Activated naive CD4-positive, alpha-beta T cell treated with anti-CD3 and anti-CD28 coated beads for 36 hours (primary cell): ENCODE results near the gene P2RY6. TPM values are rescaled to one million over a fixed set of nuclear protein-coding genes. Genes with fewer than 3 reads are reported as not detected.

Source experiments
- CTCF ChIA-PET: fragments of 350-600 bp; sonication (Branson Sonifier 250); formaldehyde crosslinking; loops from one replicate; lab custom pipeline; 2021; ENCODE audit warnings: antibody characterized with exemption; lab: Charles Lee
- DNase-seq: peaks from one replicate; pipeline ENCODE4 v3.0.0-alpha.2; 2020
- H3K27ac Mint-ChIP-seq: one replicate; pipeline ENCODE4 v1.8.0; 2021; ENCODE audit warnings: mild to moderate bottlenecking, mixed read lengths
- H3K27me3 Mint-ChIP-seq: one replicate; pipeline ENCODE4 v1.8.0; 2021; ENCODE audit warnings: low read depth, mixed read lengths
- H3K36me3 Mint-ChIP-seq: one replicate; pipeline ENCODE4 v1.8.0; 2021; ENCODE audit warnings: low read depth, mixed read lengths
- H3K4me1 Mint-ChIP-seq: one replicate; pipeline ENCODE4 v1.8.0; 2021; ENCODE audit warnings: low read depth, mixed read lengths
- H3K4me3 Mint-ChIP-seq: one replicate; pipeline ENCODE4 v1.8.0; 2021; ENCODE audit warnings: mild to moderate bottlenecking, moderate library complexity, mixed read lengths
- H3K9me3 Mint-ChIP-seq: one replicate; pipeline ENCODE4 v1.8.0; 2021; ENCODE audit warnings: mixed read lengths
- intact Hi-C: fragments of 100-400 bp; cut with micrococcal nuclease; formaldehyde crosslinking; loops from one replicate; pipeline ENCODE4 v1.15.1; 2023
- total RNA-seq, 2 experiments: library from RNA; stranded (reverse); gene quantifications; one replicate each; pipeline ENCODE4 v1.2.3, GENCODE V29; 2021

The P2RY6 gene
- total RNA-seq, 2 experiments from 2014 or later, result not detected

DNA sequence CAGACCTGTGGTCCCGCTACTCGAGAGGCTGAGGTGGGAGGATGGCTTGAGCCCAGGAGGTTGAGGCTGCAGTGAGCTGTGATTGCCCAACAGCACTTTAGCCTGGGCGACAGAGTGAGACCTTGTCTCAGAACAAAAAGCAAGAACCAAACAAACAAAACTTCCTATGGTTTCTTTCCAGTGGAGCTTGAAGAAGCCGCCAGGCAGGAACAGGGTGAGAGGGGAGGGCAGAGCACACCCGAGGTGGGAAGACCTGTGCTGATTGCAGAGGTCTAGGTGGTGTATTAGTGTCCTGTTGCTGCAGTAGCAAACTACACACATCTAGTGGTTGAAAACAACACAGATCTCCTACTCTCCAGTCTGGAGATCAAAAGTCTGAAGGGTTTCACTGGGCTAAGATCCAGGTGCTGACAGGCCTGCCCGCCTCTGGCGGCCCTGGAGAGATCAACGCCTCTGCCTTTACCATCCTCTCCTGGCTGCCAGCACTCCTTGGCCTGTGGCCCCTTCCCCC is 46.4 kb downstream of the P2RY6 start:
- Mint-ChIP-seq H3K27me3 (no peaks in the 10 kb centered on the region), H3K4me1 (peaks cover 5% of the 10 kb centered on the region), H3K4me3 (no peak overlapping the region), H3K27ac (no peak overlapping the region), H3K36me3 (no peaks in the 10 kb centered on the region), H3K9me3 (no peaks in the 10 kb centered on the region)
- no peak for DNase-seq
- CTCF ChIA-PET, result interaction anchor here (0.6 kb wide), 1 partner anchor 41 kb away, joined by 3 read pairs; no protein-coding TSS in a partner anchor
- intact Hi-C loops, result no loop called here

DNA sequence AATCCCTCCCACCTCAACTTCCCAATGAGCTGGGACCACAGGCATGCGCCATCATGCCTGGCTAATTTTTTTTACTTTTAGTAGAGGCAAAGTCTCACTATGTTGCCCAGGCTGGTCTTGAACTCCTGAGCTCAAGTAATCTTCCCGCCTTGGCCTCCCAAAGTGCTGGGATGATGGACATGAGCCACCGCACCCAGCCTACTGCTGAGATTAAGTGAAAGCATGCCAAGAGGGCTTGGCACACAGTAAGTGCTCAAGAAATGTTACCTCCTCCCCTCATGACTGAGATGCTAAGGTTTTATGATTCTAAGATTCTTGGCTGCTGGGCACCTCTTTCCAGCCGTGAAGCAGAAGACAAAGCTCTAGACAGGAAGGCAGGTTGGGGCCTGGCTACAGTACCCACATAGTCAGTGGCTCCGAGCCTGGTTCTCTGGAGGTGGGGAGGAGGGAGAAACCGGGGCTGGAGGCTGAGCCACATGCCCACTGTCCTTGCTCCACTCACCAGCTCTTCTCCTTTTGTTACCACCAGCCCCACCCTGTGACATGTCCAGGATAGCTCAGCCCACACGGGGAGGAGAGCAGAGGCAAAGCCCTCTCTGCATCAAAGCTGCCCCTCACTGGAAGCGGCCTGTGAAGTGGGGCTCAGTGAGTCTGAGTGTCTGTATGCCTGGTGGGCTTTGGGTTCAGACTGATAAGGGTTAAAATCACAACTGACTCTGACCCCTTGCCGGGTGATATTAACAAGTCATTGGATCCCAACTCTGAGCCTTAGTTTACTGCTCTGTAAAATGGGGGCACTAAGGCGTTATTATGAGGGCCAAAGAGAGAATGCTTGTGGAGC is 48.8 kb downstream of the P2RY6 start:
- no peak overlapping the region for H3K27ac Mint-ChIP-seq
- H3K27me3 Mint-ChIP-seq, result no peaks in the 10 kb centered on the region
- H3K9me3 Mint-ChIP-seq, result no peaks in the 10 kb centered on the region

DNA sequence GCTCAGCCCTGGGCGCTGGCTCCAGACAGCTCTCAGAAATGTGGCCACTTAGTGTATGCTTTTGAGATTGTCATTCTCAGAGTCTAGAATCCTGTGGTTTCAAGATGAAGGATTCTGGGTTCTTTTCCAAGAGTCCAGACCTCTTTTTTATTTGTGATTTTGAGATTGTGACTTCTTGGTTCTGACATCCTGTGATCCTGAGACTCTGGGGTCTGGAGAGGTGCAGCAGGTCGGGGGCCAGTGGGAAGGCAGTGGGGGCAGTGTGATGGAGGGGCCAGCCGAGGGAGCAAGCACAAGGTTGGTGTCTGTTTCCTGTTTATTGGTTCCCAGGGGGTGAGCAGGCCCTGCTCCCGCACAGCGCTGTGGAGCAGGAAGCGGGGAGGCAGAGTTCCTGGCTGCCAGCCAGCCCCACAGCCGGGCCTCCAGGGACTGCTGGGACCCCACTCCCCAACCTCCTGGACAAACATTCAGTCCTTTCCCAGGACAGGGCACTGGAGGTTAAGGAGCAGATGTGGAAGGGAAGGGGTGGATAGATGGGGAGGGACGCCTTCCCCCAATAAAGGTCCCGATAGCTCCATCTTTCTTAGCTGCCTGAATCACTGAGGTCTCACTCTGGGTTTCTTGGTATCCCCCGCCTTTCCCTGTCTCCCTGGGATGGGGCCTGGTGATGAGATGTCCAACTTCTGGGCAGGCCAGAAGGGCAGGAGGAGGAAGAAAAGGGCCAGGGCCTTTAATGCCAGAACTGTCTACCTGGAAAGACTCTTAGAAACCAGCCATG is 49.7 kb downstream of the P2RY6 start:
- no peak overlapping the region for H3K27ac Mint-ChIP-seq
- CTCF ChIA-PET, result interaction anchor here (2.3 kb wide), 1 partner anchor 13 kb away, joined by 7 read pairs; no protein-coding TSS in a partner anchor

More for the DNA sequence above, 48.8 kb downstream of the P2RY6 start:
- CTCF ChIA-PET, result interaction anchor here (0.9 to 2.1 kb wide), 3 partner anchors 15 to 31 kb away, joined by 3 to 6 read pairs (median 5); no protein-coding TSS in a partner anchor
- intact Hi-C loops, result no loop called here
- no peak overlapping the region for H3K4me3 Mint-ChIP-seq
- H3K36me3 Mint-ChIP-seq, result no peaks in the 10 kb centered on the region
- no peak for DNase-seq
- H3K4me1 Mint-ChIP-seq, result peaks cover 5% of the 10 kb centered on the region

DNA sequence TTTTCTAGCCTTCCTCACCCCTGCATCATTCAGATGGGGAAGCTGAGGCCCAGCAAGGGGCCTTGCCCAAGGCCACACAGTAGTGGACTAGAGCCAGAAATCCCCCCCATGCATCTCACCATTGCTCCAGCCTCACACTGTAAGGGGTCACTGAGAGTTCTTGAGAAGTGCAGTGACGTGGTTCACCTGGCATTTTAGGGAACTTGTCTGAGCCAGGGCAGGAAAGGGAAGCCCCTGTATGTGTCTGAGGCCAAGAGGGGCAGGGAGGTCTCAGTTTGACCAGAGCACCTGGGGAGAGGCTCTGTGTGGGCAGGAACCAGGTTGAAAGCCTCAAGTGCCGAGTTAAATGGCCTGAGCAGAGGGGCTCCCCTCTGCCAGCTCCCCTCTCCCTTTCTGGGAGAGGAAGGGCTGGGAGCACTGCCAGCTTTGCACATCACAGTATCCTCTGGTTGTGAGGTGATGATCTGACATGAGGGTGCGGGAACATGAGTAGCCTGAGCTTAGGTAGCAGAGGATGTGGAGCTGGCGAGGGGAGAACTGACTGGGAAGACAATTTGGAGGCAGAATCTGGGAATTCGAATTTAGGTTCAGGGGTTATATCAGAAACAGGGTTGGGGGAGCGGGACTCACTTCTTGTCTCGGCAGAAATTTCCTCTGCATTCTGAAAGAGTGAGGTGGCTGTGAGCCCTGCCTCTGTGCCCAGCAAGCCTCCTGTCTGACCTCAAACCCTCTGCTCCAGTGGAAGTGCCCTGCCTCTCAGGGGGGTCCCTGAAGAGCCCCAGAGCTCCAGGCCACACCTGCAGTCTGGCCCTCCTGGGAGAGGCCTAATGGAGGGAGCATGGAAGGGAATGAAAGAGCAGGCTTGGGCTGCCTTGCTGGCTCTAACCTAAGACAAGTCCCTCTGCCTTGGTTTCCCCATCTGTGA is 50.5 kb downstream of the P2RY6 start:
- no peak overlapping the region for H3K27ac Mint-ChIP-seq
- H3K4me1 Mint-ChIP-seq, result peaks cover 5% of the 10 kb centered on the region
- CTCF ChIA-PET, result interaction anchor here (0.7 to 2.3 kb wide), 2 partner anchors 10 to 13 kb away, joined by 3 to 7 read pairs; no protein-coding TSS in a partner anchor
- intact Hi-C loops, result no loop called here
- no peaks in the 10 kb centered on the region for H3K27me3 Mint-ChIP-seq
- H3K36me3 Mint-ChIP-seq, result no peaks in the 10 kb centered on the region
- no peaks in the 10 kb centered on the region for H3K9me3 Mint-ChIP-seq
- no peak for DNase-seq
- no peak overlapping the region for H3K4me3 Mint-ChIP-seq

More for the DNA sequence above, 49.7 kb downstream of the P2RY6 start:
- intact Hi-C loops, result no loop called here
- H3K9me3 Mint-ChIP-seq, result no peaks in the 10 kb centered on the region
- H3K27me3 Mint-ChIP-seq, result no peaks in the 10 kb centered on the region
- no peak overlapping the region for H3K4me3 Mint-ChIP-seq
- H3K4me1 Mint-ChIP-seq, result peaks cover 5% of the 10 kb centered on the region
- no peaks in the 10 kb centered on the region for H3K36me3 Mint-ChIP-seq
- no peak for DNase-seq

DNA sequence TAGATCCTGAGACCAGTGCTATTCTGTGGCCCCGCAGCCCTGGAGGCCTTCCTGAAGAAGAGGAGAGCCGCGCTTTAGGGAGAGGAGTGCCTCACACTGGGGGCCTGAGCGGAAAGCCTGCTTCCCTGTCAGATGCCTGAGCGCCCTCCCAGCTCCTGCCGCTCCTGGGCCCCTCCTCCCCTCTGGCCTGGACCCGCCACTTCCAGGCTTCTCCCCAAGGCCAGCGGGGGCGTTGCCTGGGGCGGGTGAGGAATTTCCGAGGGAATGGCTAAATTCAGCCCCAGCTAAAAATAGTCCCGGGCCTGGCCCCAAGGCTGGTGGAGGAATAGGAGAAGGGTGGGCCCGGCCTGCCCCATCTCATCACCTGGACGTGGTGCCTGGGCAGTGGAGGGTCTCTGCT is 51.3 kb downstream of the P2RY6 start:
- H3K4me1 Mint-ChIP-seq, result peaks cover 5% of the 10 kb centered on the region
- CTCF ChIA-PET, result interaction anchor here (2.3 kb wide), 1 partner anchor 12 kb away, joined by 7 read pairs; no protein-coding TSS in a partner anchor
- intact Hi-C loops, result no loop called here
- no peak overlapping the region for H3K27ac Mint-ChIP-seq
- H3K36me3 Mint-ChIP-seq, result no peaks in the 10 kb centered on the region
- no peak overlapping the region for H3K4me3 Mint-ChIP-seq
- DNase-seq, result no peak
- no peaks in the 10 kb centered on the region for H3K9me3 Mint-ChIP-seq
- H3K27me3 Mint-ChIP-seq, result no peaks in the 10 kb centered on the region

DNA sequence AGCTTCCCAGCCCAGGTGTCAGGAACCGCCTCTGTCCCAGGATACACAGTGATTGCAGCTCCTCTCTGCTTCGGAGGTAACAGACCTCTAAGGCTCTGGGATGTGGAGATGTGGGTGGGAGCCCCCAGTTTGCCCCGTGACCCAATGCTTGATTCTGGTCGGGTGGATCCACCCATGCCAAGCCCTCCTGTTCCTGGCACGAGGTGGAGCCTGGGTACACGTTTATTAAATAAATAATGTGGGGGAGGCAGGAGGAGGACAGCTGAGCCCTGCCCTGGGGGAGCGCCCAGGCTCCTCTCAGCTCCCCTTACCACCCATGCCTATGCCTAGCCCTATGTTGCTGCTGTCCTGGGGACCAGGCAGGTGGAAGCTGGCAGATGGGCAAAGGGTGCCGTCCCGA is 52.0 kb downstream of the P2RY6 start:
- DNase-seq, result no peak
- intact Hi-C loops, result no loop called here
- no peaks in the 10 kb centered on the region for H3K9me3 Mint-ChIP-seq
- H3K36me3 Mint-ChIP-seq, result no peaks in the 10 kb centered on the region
- H3K4me1 Mint-ChIP-seq, result peaks cover 5% of the 10 kb centered on the region
- CTCF ChIA-PET, result interaction anchor here (2.3 kb wide), 1 partner anchor 11 kb away, joined by 7 read pairs; no protein-coding TSS in a partner anchor
- H3K27me3 Mint-ChIP-seq, result no peaks in the 10 kb centered on the region
- H3K27ac Mint-ChIP-seq, result no peak overlapping the region
- no peak overlapping the region for H3K4me3 Mint-ChIP-seq

DNA sequence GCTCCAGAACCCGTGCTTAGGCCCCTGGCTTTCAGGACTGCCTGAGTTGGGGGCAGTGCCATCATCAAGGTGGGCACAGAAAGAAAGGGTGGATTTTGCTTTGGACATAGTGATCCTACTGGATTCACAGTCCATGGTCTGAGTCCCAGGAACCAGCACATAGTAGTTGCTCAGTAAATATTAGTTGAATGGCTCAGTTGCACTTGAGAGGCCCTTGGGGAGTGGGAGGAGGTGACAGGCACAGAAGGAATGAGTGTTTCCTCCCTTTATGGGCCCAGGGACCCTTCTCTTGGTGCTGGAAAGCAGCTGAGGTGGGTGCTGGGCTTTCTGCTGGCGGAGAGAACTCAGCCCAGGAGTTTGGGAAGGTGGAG is 52.5 kb downstream of the P2RY6 start:
- CTCF ChIA-PET, result interaction anchor here (1.6 kb wide), 1 partner anchor 26 kb away, joined by 9 read pairs; no protein-coding TSS in a partner anchor
- no peak for DNase-seq
- Mint-ChIP-seq H3K4me3 (no peak overlapping the region), H3K36me3 (no peaks in the 10 kb centered on the region), H3K9me3 (no peaks in the 10 kb centered on the region), H3K4me1 (peaks cover 5% of the 10 kb centered on the region), H3K27me3 (no peaks in the 10 kb centered on the region), H3K27ac (no peak overlapping the region)
- intact Hi-C loops, result no loop called here

DNA sequence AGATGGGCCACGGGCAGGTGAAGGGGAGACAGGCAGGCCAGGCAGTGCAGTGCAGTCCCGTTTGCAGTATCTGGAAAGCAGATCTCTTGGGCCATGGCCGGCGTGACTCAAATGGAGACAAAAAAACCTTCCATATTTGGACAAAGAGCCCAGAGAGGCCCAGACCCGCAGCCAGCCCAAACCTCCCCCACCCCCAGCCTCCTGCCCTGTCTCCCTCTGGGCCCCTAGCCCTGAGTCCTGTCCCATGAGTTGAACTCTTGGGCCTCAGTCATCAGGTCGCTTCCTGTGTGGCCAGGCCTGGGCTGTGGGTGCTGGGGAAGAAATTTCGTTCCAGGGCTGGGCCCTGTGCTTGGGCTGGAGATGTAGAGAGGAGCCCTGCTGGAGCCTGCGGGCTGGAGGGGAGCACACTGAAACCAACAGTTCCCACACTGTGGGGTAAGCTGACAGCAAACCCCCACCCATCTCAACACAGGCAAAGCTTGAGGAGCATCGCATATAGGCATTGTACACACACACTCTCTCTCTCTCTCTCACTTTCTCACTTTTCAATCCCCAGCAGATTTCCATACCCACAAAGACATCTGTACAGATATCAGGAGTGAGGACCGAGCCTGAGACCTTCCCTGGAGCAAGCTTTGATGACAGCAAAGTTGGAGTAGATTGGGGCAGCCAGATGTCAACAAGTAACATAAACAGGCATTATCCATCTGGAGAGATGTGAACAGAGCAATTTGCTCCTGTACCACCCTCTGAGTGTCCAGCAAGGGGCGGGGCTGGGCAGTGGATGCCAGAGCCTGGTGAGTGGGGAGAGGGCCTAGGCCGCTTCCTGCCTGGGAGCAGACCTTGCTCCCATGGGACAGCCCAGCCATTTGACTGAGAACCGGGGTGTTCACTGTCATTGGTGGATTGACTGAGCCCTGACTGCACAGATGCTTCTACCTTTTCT is 53.2 kb downstream of the P2RY6 start:
- no peaks in the 10 kb centered on the region for H3K27me3 Mint-ChIP-seq
- no peak for DNase-seq
- no peak overlapping the region for H3K27ac Mint-ChIP-seq
- no peaks in the 10 kb centered on the region for H3K9me3 Mint-ChIP-seq
- peaks cover 5% of the 10 kb centered on the region for H3K4me1 Mint-ChIP-seq
- CTCF ChIA-PET, result interaction anchor here (1.6 kb wide), 1 partner anchor 26 kb away, joined by 9 read pairs; no protein-coding TSS in a partner anchor
- no peaks in the 10 kb centered on the region for H3K36me3 Mint-ChIP-seq
- H3K4me3 Mint-ChIP-seq, result no peak overlapping the region
- intact Hi-C loops, result no loop called here

DNA sequence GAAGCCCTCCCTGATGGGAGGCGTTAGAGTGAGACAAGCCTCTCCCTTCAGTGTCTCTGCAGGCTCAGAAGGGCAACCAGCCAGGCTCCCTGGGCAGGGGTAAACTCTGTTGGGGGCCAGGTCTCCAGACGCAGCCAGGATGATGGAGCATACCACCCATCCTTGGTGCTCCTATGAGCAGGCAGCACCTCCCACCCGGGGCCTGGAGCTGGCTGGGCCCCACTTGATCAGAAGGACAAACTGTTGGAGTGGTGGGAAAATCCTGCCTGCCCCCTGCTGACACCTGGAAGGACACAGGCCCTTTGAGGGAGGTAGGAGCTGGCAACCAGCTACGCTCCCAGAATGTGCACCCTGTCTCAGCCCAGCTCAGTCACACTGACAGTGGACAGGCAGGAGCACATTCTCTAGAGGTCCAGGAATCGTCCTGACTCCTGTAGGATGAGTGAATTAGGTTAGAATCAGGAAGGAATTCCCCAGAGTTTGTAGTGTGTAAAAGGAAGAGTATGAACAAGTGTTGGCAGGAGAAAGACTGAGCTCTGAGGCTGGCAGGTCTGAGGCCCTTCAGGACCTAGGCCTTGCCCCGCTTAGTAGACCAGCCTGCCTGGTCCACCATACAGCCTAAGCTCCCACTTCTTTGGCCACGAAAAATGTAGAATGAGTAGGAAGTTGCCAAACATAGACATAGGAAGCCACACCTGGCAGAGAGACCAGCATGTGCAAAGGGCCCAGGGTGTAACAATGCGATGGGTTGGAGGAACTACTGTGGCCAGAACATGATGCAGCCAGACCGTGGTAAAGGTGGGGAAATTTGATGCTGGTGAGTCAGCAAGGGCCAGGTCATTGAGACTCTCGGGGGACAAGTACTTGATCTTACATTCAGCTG is 55.0 kb downstream of the P2RY6 start:
- CTCF ChIA-PET, result interaction anchor here (0.7 to 1.9 kb wide), 6 partner anchors 14 to 32 kb away, joined by 3 to 4 read pairs (median 4); no protein-coding TSS in a partner anchor
- no peak for DNase-seq
- no peak overlapping the region for H3K27ac Mint-ChIP-seq
- H3K27me3 Mint-ChIP-seq, result no peaks in the 10 kb centered on the region
- H3K4me1 Mint-ChIP-seq, result no peaks in the 10 kb centered on the region
- H3K4me3 Mint-ChIP-seq, result no peak overlapping the region
- no peaks in the 10 kb centered on the region for H3K9me3 Mint-ChIP-seq
- no peaks in the 10 kb centered on the region for H3K36me3 Mint-ChIP-seq
- intact Hi-C loops, result no loop called here

DNA sequence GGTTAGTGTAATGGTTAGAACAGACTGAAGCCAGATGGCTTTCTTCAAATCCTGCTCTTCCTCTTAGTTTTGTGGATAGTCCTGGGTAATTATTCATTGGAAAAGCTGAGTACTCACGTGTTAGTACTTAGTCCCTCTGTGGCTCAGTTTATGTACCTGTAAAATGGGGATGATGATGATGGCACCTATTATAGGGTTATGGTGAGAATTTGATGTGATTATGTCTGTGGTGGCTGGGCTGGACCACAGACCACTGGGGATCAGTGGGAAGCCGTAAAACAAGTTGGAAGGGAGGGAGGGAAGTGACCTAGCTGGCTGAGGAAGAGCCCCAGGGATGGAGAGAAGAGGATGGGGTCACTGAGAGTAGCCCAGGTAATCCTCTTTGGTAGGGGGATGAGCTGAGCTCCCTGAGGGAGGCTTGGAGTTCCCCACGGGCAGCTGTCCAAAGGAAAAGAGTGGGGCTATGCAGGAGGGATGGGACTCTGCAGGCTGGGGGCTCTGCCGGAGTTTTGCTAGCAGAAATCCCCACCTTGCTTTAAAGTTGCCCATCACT is 55.8 kb downstream of the P2RY6 start:
- DNase-seq, result no peak
- CTCF ChIA-PET, result interaction anchor here (1.1 to 1.9 kb wide), 3 partner anchors 18 to 23 kb away, joined by 3 to 4 read pairs (median 3); no protein-coding TSS in a partner anchor
- no peaks in the 10 kb centered on the region for H3K27me3 Mint-ChIP-seq
- H3K27ac Mint-ChIP-seq, result no peak overlapping the region
- no peaks in the 10 kb centered on the region for H3K4me1 Mint-ChIP-seq
- no peaks in the 10 kb centered on the region for H3K36me3 Mint-ChIP-seq
- no peak overlapping the region for H3K4me3 Mint-ChIP-seq
- H3K9me3 Mint-ChIP-seq, result no peaks in the 10 kb centered on the region
- intact Hi-C loops, result no loop called here
